K562 (cell line): Measurements from ENCODE around the gene JAKMIP2.

Source experiments
- EZH2 ChIP-seq: IDR thresholded peaks from 2 replicates; pipeline ENCODE4 v1.6.1; 2012; ENCODE audit warnings: low read depth, mild to moderate bottlenecking, inconsistent platforms, low read length, borderline replicate concordance
- POLR2A ChIP-seq: fragments of 450-650 bp; conservative IDR thresholded peaks from 2 replicates; pipeline ENCODE4 v1.6.1; 2016

GRCh38 chr5:147547730-147548129 is 234.8 kb downstream of the JAKMIP2 start:
- TF ChIP-seq POLR2A: no peak
- no peak for TF ChIP-seq EZH2
